D721Med (cell line): Measurements from ENCODE around the gene TENM4.

Source experiments
- DNase-seq: peaks from one replicate; pipeline ENCODE4 v3.0.0; 2011; ENCODE audit warnings: low spot score; ENCODE audit not compliant: insufficient read length
- FAIRE-seq: peaks from 2 replicates; lab custom pipeline; 2011; peaks lifted over from hg19 to GRCh38; lab: Jason Lieb, UNC
- CTCF ChIP-seq: IDR thresholded peaks from 2 replicates; pipeline ENCODE4 v1.5.1; 2012; ENCODE audit warnings: mild to moderate bottlenecking, control low read depth; ENCODE audit not compliant: insufficient read depth; ENCODE audit errors: missing control alignments

The TENM4 gene

DNA sequence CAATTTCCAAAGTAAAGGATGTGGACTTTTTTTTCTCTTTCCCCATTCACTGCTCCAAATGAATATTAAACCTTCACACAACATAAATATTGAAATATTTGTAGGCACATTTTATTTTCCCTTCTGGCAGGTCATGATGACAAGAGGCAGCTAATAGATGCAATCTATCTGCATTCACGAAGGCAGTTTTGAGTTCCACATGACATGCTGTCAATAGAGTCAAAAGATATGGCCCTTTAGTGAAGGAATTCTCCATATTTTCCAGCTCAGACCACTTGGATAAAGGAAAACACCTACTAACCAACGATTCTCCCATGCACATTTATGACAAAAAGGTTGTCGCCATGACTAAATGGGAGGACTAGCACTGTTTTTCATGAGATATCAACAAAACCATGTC lies 37.9 kb downstream of the TENM4 start:
- FAIRE-seq = no peak
- no peak for TF ChIP-seq CTCF
- no peak for DNase-seq

- TF ChIP-seq CTCF = peak; percentile 58
- FAIRE-seq = no peak
These were observed 40.0 kb downstream of the TENM4 start for GRCh38 chr11:79400717-79401330.

GRCh38 chr11:79400206-79400605 lies 40.6 kb downstream of the TENM4 start:
- DNase-seq (no peak), FAIRE-seq (no peak)
- no peak for TF ChIP-seq CTCF

More at GRCh38 chr11:79400717-79401330, 40.0 kb downstream of the TENM4 start:
- DNase-seq = no peak

GRCh38 chr11:79397252-79397651 lies 43.6 kb downstream of the TENM4 start:
- no peak for DNase-seq
- no peak for FAIRE-seq
- TF ChIP-seq CTCF = no peak

DNA sequence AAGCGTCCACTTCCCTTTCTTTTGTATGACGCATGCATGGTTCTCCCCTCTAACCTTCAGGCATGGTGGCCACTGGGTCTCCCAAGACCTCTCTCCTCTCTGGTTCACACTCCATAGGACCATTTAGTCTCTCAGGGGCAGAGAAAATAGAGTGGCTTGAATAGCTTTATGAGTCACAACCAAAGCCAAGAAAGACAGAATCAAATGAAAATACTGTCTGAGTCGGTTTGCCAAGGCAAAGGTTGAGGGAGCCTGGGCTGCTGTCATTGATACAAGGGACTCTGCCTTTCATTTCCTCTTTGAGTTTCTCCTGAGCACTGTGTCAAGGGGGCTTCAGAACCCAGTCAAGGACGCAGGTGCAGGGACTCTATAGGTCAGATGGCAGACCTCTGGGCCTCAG lies 44.2 kb downstream of the TENM4 start:
- no peak for FAIRE-seq
- no peak for TF ChIP-seq CTCF
- DNase-seq = no peak

DNA sequence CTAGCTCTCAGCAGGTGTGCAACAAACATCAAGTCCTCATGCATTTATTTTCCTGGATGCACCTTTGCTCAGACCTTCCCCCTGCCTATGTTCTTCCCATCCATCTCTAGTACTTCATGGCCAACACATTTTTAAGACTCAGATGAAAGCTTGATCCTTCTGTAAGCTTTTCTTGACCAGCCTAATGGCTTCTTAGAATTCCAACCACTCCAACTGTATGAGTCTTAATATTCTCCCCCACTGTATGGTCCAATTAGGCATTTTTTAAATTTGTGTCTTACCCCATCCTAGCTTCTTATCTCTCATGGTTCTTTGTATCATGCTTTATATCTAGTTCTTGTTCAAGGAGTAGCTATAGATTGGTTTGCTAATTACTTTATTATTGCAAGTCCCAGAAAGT lies 44.8 kb downstream of the TENM4 start:
- no peak for TF ChIP-seq CTCF
- no peak for FAIRE-seq
- no peak for DNase-seq

- DNase-seq = no peak
- no peak for FAIRE-seq
- no peak for TF ChIP-seq CTCF
These were observed 47.3 kb downstream of the TENM4 start for GRCh38 chr11:79393362-79394043.
